HG03108 (cell line): ENCODE results near the gene MCOLN2.
A peak's percentile ranks its signal among the peaks of the same experiment; 100 is the strongest.
"Not testable (repeated sequence)": the region's sequence is repeated elsewhere in the genome, so short reads cannot be mapped to it uniquely, and the experiment has no call there.

Source experiments
- ATAC-seq: cut with Tn5 transposase; IDR thresholded peaks from one replicate; pipeline ENCODE4 v1.9.1; 2021; ENCODE audit warnings: moderate library complexity; ENCODE audit not compliant: unreplicated experiment

The MCOLN2 gene

GRCh38 chr1:84944767-84945486 is 52.0 kb downstream of the MCOLN2 start:
- peak; percentile 81 for ATAC-seq

DNA sequence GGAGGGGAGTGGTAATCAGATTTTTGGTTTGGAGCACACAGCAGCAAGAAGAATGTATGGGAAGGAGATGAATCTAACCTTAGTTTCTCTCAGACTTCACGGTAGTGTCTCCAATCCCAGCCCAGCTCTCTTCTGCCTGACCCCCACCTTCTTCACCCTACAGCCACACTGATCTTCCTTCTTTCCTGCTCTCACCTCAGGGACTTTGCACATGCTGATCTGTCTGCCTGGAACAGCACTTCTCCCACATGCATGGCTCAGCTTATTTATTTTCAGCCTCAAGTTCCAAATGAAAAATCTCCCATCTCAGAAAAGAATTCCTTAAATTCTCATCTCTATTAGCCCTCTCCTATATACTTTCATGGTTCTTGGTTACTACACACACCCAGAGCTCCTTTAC is 55.1 kb downstream of the MCOLN2 start:
- no peak for ATAC-seq

DNA sequence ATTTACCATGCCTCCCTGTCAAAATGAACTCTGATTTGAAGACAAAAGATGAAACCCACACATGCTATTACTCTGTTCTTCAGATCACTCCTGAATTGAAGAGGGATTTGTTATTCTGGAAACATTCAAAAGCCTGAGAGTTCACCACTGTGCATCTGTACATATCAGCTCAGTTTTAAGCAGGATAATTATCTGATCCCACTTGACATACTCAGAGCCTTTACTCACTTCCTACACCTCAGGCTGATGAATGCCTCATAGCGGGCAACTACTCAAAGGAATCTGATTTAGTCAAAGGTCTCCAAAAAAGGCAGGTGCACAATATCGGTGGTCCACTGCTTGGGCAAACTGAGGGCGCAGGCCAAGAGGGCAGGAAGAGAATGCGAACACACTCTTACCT is 56.4 kb downstream of the MCOLN2 start:
- ATAC-seq: no peak

GRCh38 chr1:84939761-84940160 is 57.2 kb downstream of the MCOLN2 start:
- no peak for ATAC-seq

- ATAC-seq: no peak
Measured at GRCh38 chr1:84939151-84939550, 57.8 kb downstream of the MCOLN2 start.

- ATAC-seq: no peak
Measured at GRCh38 chr1:84936116-84936810, 60.6 kb downstream of the MCOLN2 start.

DNA sequence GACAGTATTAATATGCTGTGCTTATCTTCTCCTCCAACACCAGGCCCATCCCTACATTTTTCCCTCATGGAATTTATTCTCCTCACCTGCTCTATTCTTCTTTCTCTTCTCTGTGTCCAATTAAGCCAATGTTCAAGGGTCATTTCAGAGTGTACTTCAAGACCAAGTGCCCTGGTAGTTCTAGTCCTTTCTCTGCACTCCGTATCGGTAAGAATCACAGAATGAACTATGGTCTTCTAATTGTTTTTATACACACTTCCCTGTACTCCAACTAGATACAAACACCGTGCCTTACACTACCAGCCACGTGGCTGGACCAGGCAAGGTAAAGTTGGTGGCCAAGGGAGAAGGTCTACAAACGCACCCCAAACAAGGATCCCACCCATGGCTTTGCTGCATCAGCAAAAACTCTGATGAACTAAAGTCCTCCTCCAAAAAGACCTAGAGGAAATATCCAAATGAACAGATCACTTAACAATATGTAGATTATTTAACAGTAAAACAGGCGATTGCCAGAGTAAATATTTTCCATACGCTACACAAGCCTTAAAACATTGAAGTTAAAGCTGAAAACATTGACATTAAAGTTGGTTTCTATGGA is 63.8 kb downstream of the MCOLN2 start:
- no peak for ATAC-seq

DNA sequence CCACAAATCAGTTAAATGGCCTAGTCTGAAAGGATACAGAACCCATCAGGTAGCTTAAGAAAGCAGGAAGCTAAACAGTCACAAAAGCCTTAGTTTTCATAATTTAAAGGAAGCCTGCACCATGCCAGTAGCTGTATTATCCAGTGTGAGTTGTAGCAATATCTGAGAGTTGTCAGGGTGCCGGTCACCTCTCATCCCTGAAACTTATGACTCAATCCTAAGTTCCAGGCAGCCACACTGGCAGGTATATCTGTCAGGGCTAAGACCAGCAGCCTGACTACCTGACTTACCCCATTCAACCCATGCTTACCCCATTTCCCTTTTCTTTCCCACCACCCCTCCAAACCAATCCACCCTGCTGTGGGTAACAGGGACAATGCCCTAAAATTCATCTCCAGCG is 66.1 kb downstream of the MCOLN2 start:
- no peak for ATAC-seq

- no peak for ATAC-seq
Measured at GRCh38 chr1:84930329-84930728, 66.6 kb downstream of the MCOLN2 start.

DNA sequence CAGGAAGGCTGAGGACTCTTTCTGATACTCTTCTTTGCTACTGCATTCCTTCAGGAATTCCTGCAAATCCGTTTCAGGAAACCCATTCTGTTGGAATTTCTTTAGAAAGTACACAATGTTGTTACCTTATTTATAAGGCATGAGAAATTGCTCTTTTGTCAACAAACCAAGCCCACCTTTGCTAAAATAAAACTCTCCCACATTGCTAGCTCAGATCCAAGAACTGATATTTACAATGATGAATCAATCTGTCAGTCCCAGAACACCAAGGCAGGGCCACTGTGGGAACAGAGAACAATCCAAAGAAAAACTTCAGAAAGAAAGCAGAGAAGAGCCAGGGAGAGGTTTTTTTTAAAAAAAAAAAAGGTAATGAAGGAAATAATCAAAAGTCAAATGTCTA is 67.3 kb downstream of the MCOLN2 start:
- ATAC-seq: no peak

- ATAC-seq: no peak
Measured at GRCh38 chr1:84928979-84929378, 67.9 kb downstream of the MCOLN2 start.

- ATAC-seq: no peak
Measured at GRCh38 chr1:84923317-84923716, 73.6 kb downstream of the MCOLN2 start.

- no peak for ATAC-seq
Measured at GRCh38 chr1:84920159-84920558, 76.8 kb downstream of the MCOLN2 start.

DNA sequence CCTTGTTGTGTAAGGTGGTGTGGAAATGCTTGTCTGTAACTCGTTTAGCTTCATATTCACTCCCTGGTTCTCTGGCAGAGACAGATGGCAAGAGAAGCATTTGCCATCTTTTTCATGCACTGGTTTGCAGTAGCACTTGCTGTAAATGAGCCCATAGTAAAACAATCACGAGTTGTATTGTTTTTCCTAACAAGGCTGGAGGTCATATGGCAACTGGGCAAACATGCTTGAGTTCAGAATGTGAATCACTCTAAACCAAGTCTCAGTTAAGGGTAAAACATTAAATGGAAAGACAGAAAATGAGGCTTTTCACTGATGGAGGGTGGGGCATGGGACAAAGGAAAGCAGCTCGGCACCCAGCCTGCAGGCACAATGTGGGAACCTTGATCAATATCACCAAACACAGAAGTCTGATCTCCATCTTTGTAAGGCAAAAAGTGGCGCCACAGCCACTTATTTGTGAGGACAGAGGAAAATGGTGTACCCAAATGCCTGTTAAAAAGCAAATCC is 77.4 kb downstream of the MCOLN2 start:
- ATAC-seq: no peak

- no peak for ATAC-seq
Measured at GRCh38 chr1:84918726-84919336, 78.1 kb downstream of the MCOLN2 start.

DNA sequence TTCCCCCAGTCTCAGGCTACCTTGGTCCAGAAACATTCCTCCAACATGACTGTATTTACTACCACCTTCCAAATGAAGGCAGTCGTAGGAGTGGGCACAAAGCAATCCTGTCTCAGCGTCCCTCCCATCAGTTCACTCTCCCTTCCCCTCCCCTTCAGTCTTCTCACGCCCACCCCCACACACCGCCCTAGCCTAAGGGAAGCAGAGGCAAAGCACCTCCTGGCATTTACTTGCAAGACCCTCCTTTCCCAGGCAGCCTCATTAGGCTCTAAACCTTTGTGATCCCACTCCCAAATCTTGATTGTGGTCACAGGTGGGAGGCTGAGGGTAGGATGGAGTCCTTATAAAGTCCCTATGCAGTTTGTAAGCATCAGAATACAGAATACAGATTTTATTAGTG is 80.0 kb downstream of the MCOLN2 start:
- ATAC-seq: no peak

DNA sequence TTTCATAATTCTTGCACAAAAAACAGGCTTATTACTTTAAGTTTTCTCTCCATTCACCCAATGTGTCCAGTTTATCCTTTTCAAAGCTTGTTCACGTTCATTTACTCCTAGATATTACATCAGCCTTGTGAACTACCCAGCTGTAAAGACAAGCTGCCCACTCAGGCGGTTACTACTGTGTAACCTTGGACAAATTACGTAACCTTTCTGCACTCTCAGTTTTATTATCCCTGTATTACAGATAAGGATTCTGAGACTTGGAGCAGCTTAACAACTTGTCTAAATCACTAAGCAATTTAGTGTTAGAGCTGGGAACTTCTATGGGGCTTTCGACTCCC is 83.4 kb downstream of the MCOLN2 start:
- ATAC-seq: no peak

- no peak for ATAC-seq
Measured at GRCh38 chr1:84912726-84913554, 84.0 kb downstream of the MCOLN2 start.

DNA sequence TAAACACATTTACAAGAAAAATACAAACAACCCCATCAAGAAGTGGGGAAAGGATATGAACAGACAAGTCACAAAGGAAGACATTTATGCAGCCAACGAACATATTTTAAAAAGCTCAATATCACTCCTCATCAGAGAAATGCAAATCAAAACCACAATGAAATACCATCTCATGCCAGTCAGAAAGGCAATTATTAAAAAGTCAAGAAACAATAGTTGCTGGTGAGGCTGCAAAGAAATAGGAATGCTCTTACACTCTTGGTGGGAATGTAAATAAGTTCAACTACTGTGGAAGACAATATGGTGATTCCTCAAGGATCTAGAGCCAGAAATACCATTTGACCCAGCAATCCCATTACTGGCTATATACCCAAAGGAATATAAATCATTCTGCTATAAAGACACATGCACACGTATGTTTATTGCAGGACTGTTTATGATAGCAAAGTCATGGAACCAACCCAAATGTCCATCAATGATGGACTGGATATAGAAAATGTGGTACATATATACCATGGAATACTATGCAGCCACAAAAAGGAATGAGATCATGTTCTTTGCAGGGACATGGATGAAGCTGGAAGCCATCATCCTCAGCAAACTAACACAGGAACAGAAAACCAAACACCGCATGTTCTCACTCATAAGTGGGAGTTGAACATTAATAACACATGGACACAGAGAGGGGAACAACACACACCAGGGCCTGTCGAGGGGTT is 88.0 kb downstream of the MCOLN2 start:
- ATAC-seq: not testable (repeated sequence)
